Midbrain (tissue), 1 donor: ENCODE measurements around the gene LENG8.
"Not testable (repeated sequence)": the region's sequence is repeated elsewhere in the genome, so short reads cannot be mapped to it uniquely, and the experiment has no call there.

ENCODE experiments used
- DNase-seq: peaks from one replicate; lab custom pipeline; 2025; lab: John Stamatoyannopoulos, UW

LENG8 gene

GRCh38 chr19:54482889-54483288, 33.9 kb downstream of the LENG8 start:
- DNase-seq: no peak

DNA sequence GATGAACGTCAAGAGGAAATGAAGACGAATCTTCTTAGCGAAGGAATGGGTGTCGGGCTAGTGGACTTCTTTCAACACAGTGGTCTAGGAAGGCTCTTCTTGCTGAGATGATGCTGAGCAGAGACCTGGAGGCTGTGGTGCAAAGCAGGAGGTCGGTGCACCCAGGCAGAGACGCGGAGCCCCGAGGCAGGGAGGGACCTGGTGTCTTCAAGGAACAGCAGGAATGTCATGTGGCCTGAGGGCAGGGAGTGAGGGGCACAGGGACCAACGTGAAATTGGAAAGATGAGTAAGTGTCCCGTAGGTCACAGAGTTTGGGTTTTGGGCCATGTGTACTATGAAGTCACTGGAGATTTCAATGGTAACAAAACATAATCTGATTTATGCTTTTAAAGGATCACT, 35.5 kb downstream of the LENG8 start:
- DNase-seq: no peak

DNA sequence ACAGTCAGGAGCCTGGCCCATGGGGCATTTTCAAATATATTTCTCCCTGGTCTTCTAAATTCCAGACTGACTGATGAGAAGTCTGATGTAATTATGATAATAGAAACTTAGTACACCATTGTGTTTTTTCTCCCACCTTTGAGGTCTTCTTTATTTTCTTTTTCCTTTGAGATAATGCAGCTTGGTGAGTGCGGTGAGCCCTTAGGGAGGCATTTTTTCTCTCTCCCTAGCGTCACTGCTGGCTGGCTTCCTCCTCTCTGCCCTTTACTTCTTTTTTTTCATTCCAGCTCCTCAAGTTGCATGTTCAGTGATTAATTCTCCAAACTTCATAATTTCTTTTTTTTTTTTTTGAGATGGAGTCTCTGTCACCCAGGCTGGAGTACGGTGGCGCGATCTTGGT, 36.9 kb downstream of the LENG8 start:
- DNase-seq: no peak

GRCh38 chr19:54489341-54489740, 40.3 kb downstream of the LENG8 start:
- DNase-seq: no peak

DNA sequence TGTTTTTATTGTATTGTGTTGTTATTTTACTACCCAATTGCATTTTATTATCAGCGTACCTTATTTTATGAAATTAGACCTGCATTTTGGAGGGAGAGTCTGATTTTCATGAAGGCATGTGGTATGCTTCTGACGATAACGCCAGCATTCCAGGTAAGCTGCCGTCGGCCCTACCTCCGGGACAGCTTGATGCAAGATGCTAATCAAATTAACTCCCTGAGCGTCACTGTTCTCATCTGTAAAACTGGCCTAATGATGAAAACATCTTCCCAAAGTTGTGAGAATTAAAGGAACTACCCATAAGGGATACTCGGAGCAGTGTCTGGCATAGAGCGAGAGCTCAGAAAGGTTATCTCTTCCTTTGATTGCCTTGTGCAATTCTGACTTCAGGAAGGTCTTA, 40.8 kb downstream of the LENG8 start:
- DNase-seq: no peak

GRCh38 chr19:54492568-54492967, 43.6 kb downstream of the LENG8 start:
- DNase-seq: no peak

- DNase-seq: not testable (repeated sequence)
Observed at GRCh38 chr19:54493056-54493455, 44.1 kb downstream of the LENG8 start.

DNA sequence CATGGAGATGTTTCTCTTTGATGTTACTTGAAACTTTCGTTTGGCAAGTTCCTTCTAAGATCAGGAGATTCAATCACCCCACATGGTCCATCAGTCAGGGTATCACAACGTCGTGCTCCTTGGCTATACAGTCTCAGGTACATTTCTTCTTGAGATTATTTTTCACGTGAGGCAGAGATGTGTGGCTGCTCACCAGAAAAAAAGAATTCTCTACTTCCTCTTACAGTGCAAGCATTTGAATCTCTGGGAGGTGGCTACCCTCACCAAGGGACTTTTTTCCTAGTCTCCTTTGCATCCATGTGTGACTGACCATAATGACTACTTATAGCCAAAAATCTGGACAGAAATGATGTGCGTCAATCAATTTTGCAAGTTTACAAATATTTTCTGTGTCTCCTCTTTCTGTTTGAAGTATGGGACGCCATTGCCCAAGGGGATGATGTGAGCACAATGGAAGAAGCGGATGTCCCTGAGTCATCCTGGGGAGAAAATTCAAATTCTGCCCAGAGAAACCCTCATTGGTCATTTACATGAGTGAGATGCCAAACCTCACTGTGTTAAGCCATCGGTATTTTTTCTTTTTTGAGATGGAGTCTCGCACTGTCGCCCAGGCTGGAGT, 45.1 kb downstream of the LENG8 start:
- no peak for DNase-seq

- not testable (repeated sequence) for DNase-seq
Observed at GRCh38 chr19:54495284-54495683, 46.3 kb downstream of the LENG8 start.

- DNase-seq: not testable (repeated sequence)
Observed at GRCh38 chr19:54497747-54498450, 48.9 kb downstream of the LENG8 start.

- DNase-seq: not testable (repeated sequence)
Observed at GRCh38 chr19:54498451-54498772, 49.4 kb downstream of the LENG8 start.

DNA sequence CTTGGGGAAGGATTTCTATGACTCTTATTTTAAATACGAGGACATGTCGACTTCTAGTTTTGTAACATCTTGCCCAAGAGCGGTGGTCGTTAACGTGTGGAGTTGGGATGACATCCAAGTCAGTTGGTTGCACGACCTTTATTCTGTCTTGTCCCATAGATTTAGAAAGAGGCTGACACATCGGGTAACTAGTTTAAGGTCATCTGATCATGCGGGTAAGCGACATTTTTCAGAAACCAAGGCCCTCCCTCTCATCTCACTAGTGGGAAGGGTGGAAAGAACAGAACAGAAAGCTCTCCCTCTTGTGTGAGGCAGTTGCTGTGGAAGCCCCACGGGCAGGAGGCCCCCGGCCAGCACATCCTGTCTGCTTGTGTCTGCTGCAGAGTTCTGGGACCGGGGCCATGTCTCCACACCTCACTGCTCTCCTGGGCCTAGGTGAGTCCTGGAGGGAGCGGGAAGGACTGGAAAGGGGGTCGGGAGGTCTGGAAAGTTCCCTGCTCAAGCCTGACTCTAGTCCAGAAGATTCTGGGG, 53.6 kb downstream of the LENG8 start, which contains the start of gene LAIR2:
TSS of gene LAIR2 (plus strand) at position 314 of the 531 bp plus-strand sequence. CDS start at position 402, 88 bp downstream.
- DNase-seq: no peak

GRCh38 chr19:54505542-54505941, 56.5 kb downstream of the LENG8 start:
- not testable (repeated sequence) for DNase-seq

GRCh38 chr19:54506079-54506478, 57.1 kb downstream of the LENG8 start:
- no peak for DNase-seq

GRCh38 chr19:54507038-54507717, 58.2 kb downstream of the LENG8 start:
- DNase-seq: not testable (repeated sequence)

GRCh38 chr19:54507824-54508223, 58.8 kb downstream of the LENG8 start:
- DNase-seq: no peak

DNA sequence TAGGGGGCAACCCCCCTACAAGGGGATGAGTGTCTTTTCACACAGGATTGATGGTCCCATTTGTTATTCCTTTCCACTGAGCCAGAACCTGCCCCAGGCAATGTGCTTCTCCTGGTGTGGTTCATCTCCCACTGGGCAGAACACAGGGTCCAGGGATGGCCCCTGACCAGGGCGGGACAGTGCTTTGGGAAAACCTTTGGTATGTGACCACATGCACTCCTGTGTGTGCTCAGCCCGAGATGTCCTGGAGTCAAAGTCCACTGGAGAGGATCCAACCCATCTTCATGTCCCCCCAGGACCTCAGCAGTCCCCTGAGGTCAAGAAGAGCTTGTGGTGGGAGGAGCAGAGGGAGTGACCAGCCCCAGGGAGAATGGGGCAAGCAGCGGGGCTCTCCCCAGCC, 59.5 kb downstream of the LENG8 start:
- DNase-seq: not testable (repeated sequence)

GRCh38 chr19:54509200-54509940, 60.4 kb downstream of the LENG8 start:
- DNase-seq: not testable (repeated sequence)
